Type B pancreatic cell (in vitro differentiated cells): ENCODE measurements around the gene ODF2. TPM values are rescaled to one million over a fixed set of nuclear protein-coding genes. Genes with fewer than 3 reads are reported as not detected.

ENCODE experiments used
- DNase-seq: peaks from one replicate; pipeline ENCODE4 v3.0.0; 2021; ENCODE audit warnings: mixed read lengths; ENCODE audit not compliant: unreplicated experiment; ENCODE audit errors: extremely low spot score
- H3K27ac Mint-ChIP-seq: 2 replicates; pipeline ENCODE4 v1.8.0; 2021; ENCODE audit warnings: mild to moderate bottlenecking, mixed read lengths
- H3K27me3 Mint-ChIP-seq: 2 replicates; pipeline ENCODE4 v1.8.0; 2021; ENCODE audit warnings: mixed read lengths
- H3K36me3 Mint-ChIP-seq: 2 replicates; pipeline ENCODE4 v1.8.0; 2021; ENCODE audit warnings: mixed read lengths
- H3K4me1 Mint-ChIP-seq: one replicate; pipeline ENCODE4 v1.8.0; 2021; ENCODE audit warnings: mixed read lengths; ENCODE audit not compliant: unreplicated experiment
- H3K4me3 Mint-ChIP-seq: 2 replicates; pipeline ENCODE4 v1.8.0; 2021; ENCODE audit warnings: mild to moderate bottlenecking, mixed read lengths
- H3K9me3 Mint-ChIP-seq: 2 replicates; pipeline ENCODE4 v1.8.0; 2021; ENCODE audit warnings: mixed read lengths
- total RNA-seq: library from RNA; stranded (reverse); gene quantifications from 2 replicates; pipeline ENCODE4 v1.2.1, GENCODE V29; 2021; ENCODE audit warnings: low replicate concordance
- TF ChIP-seq, protein P1 (sequence below): fragments of 200-600 bp; sonication (generic); conservative IDR thresholded peaks from 2 replicates; pipeline ENCODE4 v1.5.0; 2021; ENCODE audit warnings: antibody characterized with exemption, mild to moderate bottlenecking

Gene ODF2
- total RNA-seq, 1 donor from 2014 or later: 59.1 TPM

DNA sequence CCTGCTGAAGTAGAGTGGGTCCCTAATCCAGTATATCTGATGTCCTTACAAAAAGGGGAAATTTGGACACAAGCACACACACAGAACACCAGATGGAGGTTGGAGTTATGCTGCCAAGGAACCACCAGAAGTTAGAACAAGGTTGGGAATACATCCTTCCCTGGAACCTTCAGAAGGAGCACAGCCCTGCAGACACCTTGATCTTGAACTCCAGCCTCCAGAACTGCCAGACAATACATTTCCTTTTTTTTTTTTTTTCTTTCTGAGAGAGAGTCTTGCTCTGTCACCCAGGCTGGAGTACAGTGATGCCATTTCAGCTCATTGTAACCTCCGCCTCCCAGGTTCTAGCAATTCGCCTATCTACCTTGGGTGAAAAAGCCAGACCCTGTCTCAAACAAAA lies 7.1 kb upstream of the ODF2 start:
- no peak overlapping the region for H3K27ac Mint-ChIP-seq
- no peak overlapping the region for H3K4me3 Mint-ChIP-seq
- H3K4me1 Mint-ChIP-seq: no peaks in the 10 kb centered on the region
- peaks cover 8% of the 10 kb centered on the region for H3K27me3 Mint-ChIP-seq
- H3K9me3 Mint-ChIP-seq: no peaks in the 10 kb centered on the region
- TF ChIP-seq, protein P1, sequence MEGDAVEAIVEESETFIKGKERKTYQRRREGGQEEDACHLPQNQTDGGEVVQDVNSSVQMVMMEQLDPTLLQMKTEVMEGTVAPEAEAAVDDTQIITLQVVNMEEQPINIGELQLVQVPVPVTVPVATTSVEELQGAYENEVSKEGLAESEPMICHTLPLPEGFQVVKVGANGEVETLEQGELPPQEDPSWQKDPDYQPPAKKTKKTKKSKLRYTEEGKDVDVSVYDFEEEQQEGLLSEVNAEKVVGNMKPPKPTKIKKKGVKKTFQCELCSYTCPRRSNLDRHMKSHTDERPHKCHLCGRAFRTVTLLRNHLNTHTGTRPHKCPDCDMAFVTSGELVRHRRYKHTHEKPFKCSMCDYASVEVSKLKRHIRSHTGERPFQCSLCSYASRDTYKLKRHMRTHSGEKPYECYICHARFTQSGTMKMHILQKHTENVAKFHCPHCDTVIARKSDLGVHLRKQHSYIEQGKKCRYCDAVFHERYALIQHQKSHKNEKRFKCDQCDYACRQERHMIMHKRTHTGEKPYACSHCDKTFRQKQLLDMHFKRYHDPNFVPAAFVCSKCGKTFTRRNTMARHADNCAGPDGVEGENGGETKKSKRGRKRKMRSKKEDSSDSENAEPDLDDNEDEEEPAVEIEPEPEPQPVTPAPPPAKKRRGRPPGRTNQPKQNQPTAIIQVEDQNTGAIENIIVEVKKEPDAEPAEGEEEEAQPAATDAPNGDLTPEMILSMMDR: no peak
- no peak for DNase-seq
- no peaks in the 10 kb centered on the region for H3K36me3 Mint-ChIP-seq

DNA sequence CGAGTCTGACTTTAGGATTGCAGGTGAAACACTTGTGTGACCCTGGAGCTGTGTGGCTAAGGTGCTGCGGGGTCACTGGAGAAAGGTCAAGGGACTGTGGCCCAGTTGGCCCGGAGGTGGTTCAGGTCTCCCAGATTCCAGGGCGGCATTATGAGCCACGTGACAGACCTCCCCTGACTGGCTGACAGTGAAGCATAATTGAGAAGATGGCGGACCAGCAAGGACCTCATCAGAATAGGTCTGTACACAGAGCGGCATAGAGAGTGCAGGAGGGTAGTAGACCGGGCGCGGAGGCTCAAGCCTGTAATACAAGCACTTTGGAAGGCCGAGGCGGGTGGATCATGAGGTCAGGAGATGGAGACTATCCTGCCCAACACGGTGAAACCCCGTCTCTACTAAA lies 815 bp upstream of the ODF2 start:
- Mint-ChIP-seq H3K4me1 (peaks cover 8% of the 10 kb centered on the region), H3K27ac (peak overlapping the region; percentile 95), H3K27me3 (no peaks in the 10 kb centered on the region), H3K36me3 (no peaks in the 10 kb centered on the region), H3K4me3 (peak overlapping the region; percentile 94), H3K9me3 (no peaks in the 10 kb centered on the region)
- no peak for DNase-seq
- TF ChIP-seq, protein P1: no peak

DNA sequence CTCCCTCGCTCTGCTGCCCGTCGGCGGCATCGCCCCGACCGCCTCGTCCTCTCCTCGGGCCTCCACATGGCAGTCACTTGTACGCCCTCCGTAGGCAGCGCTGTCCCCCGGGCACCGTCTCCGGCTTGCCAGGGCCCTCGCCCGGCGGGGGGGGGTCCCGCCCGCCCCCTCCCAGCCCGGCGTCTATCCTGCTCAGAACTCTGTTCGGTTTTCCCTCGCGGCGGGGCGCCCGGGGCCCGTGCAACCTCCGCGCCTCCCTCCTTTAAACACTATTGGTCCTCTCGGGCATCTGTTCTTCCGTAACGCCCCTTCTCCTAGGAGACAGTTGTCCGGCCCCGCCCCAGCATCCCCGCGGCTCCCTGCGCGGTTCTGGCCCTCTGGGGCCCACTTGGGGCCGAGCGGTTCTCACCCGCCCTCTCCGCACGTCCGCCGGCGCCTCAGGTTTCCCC lies 831 bp downstream of the ODF2 start:
- Mint-ChIP-seq H3K27me3 (no peaks in the 10 kb centered on the region), H3K9me3 (no peaks in the 10 kb centered on the region), H3K4me3 (peak overlapping the region; percentile 92), H3K4me1 (peaks cover 8% of the 10 kb centered on the region), H3K27ac (peak overlapping the region; percentile 80), H3K36me3 (peaks cover 4% of the 10 kb centered on the region)
- TF ChIP-seq, protein P1: no peak
- DNase-seq: peak; percentile 76

DNA sequence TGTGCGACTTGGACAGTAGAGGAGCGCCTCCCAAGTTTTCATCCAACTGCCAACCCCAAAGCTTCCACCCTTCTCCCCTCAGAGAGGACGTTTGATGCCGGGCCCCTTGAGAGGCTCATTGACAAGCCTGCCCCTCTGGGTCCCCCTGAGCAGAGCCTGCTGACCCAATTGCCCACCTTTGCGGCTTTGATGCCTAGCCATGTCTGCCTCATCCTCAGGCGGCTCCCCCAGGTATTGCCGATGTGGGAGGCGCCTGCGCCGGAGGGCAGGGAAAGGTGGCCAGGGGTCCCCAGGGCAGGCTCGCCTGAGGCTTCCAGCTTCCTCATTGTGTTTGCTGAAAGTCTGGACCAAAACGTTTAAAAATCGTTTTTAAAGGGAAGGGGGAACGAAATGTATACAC lies 1.4 kb downstream of the ODF2 start:
- TF ChIP-seq, protein P1: no peak
- Mint-ChIP-seq H3K27ac (no peak overlapping the region), H3K27me3 (no peaks in the 10 kb centered on the region), H3K9me3 (no peaks in the 10 kb centered on the region), H3K4me1 (peaks cover 8% of the 10 kb centered on the region), H3K4me3 (peak overlapping the region; percentile 92), H3K36me3 (peaks cover 4% of the 10 kb centered on the region)
- no peak for DNase-seq

DNA sequence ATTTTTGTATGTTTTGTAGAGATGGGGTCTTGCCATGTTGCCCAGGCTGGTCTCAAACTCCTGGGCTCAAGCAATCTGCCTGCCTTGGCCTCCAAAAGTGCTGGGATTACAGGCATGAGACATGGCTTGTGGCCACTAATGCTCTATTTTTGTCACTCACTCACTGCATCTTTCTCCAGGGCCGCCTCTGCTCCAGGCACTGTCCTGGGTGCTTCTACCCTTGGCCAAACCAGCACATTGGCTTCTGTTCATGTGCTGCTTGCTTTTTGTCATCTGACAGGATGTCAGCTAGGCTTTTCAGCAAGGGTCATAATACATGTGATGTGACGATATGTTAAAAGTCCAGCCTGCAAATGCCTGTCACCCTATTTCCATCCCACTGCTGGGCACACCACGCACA lies 3.2 kb downstream of the ODF2 start:
- H3K36me3 Mint-ChIP-seq: peaks cover 8% of the 10 kb centered on the region
- peaks cover 8% of the 10 kb centered on the region for H3K4me1 Mint-ChIP-seq
- H3K4me3 Mint-ChIP-seq: peak overlapping the region; percentile 51

More for the DNA sequence above, 3.2 kb downstream of the ODF2 start:
- H3K27me3 Mint-ChIP-seq: no peaks in the 10 kb centered on the region
- no peaks in the 10 kb centered on the region for H3K9me3 Mint-ChIP-seq
- no peak for DNase-seq
- TF ChIP-seq, protein P1: no peak
- H3K27ac Mint-ChIP-seq: no peak overlapping the region
